ENCODE results near the gene GPN1.

GRCh38 chr2:27663285-27664153, 34.7 kb downstream of the GPN1 start, which contains the start of the genes SLC4A1AP and SUPT7L:
- TF ChIP-seq CTCF (IDR thresholded peaks at IDR 0.05 in 4 of 5, conservative IDR thresholded peaks at IDR 0.05 in 1 of 5) (peak in 3 of 5 experiments; percentile 8 to 24 (median 13)), POLR2A (IDR thresholded peaks at IDR 0.05) (peak in 1 of 2 donors; percentile 8)

Data from gastrocnemius medialis (tissue), 4 donors.